VCaP (cell line): ENCODE results near the gene MAP1A.

Experiments used
- H3K27ac ChIP-seq: fragments of 450-650 bp; 2 replicates; pipeline ENCODE4 v1.5.1; 2017
- CTCF ChIP-seq: fragments of 450-650 bp; conservative IDR thresholded peaks from 2 replicates; pipeline ENCODE4 v1.5.1; 2017; ENCODE audit warnings: mild to moderate bottlenecking, moderate library complexity

The MAP1A gene

GRCh38 chr15:43505738-43506137 lies 11.7 kb upstream of the MAP1A start:
- no peak overlapping the region for H3K27ac ChIP-seq
- no peak for TF ChIP-seq CTCF

DNA sequence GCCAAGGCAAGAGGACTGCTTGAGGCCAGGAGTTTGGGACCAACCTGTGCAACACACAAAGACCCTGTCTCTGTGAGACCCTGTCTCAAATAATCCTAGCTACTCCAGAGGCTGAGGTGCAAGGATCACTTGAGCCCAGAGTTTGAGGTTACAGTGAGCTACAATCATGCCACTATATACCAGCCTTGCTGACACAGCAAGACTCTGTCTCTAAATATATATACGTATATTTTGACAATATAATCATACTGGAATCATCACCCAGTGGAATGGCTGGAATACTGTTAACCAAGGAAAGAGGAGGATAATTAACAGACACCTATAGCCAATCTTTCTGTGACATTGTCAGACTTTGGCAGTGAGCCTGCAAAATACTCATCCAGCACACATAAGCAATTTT lies 9.0 kb upstream of the MAP1A start:
- no peak for TF ChIP-seq CTCF
- H3K27ac ChIP-seq, result no peak overlapping the region

GRCh38 chr15:43508991-43509659 lies 8.3 kb upstream of the MAP1A start:
- peak overlapping the region; percentile 83 for H3K27ac ChIP-seq
- TF ChIP-seq CTCF, result no peak

DNA sequence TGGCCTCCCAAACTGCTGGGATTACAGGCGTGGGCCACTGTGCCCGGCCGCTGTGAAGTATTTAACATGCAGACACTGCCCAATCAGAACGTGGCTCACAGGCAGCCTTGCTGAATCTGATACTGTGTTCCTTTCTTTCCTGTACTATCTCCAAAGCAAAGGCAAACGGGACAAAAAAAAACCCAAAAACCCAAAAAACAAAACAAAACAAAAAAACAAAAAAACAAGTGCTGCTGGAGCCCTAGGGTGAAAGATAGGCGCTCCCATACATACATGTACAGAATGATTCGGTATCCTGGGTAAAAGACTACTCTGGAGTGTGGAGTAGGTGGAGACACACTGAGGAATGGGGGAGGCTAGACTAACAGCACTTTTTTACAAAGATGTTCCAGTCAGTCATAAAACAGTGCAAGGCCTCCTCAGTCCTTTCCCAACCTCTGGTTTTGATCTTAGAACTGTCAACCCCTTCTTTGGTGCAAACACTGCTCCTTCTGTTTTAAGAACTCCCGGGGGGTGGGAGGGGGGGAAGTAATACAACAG lies 7.7 kb upstream of the MAP1A start:
- no peak for TF ChIP-seq CTCF
- peak overlapping the region; percentile 83 for H3K27ac ChIP-seq

DNA sequence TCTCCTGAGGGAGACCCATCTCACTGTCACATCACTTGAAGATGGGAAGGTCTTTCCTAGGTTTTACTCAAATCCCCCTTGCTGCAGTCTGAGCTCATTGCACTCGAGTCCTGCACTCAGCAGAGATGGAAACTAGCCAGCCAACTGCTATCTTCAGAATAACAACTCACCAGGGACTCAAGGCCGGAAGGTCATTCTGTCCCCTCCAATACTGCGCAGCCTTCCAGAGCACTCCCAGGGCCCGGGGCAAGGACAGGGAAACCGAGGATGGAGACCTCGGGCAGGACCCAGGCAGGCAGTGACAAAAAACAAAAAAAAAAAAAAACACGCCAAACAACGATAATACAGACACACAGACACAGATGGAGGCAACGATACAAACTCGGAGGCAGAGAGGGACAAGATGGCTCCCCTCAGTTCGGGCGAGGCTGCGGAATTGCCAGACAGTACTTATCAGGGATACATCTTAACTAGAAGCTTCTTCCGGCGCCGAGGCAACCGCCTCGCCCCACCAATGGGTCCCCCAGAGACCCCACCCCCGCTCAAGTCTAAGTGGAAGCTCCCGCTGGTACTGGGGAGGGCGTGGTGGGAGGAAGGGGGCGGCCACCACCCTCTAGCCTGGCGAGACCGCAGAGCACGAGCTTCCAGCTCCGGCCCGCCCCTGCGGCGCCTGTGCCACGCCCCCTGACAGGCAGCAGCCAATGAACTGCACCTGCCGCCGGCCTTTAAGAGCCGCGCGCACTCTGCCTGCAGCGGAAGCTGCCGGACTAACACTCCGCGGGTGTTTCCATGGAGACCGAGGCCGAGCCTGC lies 7.0 kb upstream of the MAP1A start:
- peak; percentile 34; the same call in 1 of the 2 replicates for TF ChIP-seq CTCF

GRCh38 chr15:43511012-43511885 lies 6.2 kb upstream of the MAP1A start:
- peak overlapping the region; percentile 83 for H3K27ac ChIP-seq

More for the DNA sequence above, 7.0 kb upstream of the MAP1A start:
- peak overlapping the region; percentile 83 for H3K27ac ChIP-seq

More at GRCh38 chr15:43511012-43511885, 6.2 kb upstream of the MAP1A start:
- TF ChIP-seq CTCF, result peak; percentile 54
